K562 (cell line): ENCODE data around the gene NR6A1. TPM values are rescaled to one million over a fixed set of nuclear protein-coding genes. Genes with fewer than 3 reads are reported as not detected.

Experiments
- ATAC-seq: fragments of 200-7000 bp; cut with Tn5 transposase; 3 replicates; pipeline ENCODE4 v1.9.1; 2020; ENCODE audit warnings: moderate library complexity
- BruUV-seq: library from RNA; stranded (reverse); fragments of 400-500 nt; replicated peaks from 2 replicates; lab custom pipeline; 2021; lab: Mats Ljungman, UMichigan
- CTCF ChIA-PET: fragments of 300-600 bp; formaldehyde crosslinking; extraction: SDS; loops from one replicate; lab custom pipeline; 2021; ENCODE audit warnings: low intra/inter-chr PET ratio; lab: Yijun Ruan, JAX
- POLR2A ChIA-PET: fragments of 300-600, 350-650 bp; sonication (Branson Sonifier 250); formaldehyde crosslinking; extraction: SDS; loops from one replicate; lab custom pipeline; 2021; ENCODE audit warnings: antibody characterized with exemption, inconsistent platforms; lab: Yijun Ruan, JAX
- DNase-seq, 4 experiments: peaks; one replicate each; pipeline versions ENCODE4 v3.0.0 to v3.0.0-alpha.2; 2011 to 2018; ENCODE audit warnings: low spot score in 3 of 4, mixed read lengths in 3 of 4; ENCODE audit errors: extremely low read depth in 1 of 4
- FAIRE-seq: peaks from 2 replicates; lab custom pipeline; 2011; peaks lifted over from hg19 to GRCh38; lab: Jason Lieb, UNC
- H2AFZ ChIP-seq: 2 replicates; pipeline ENCODE4 v1.6.0; 2011; ENCODE audit warnings: low read depth, low read length, control low read depth, inconsistent platforms
- H3K27ac ChIP-seq: fragments of 200-600 bp; 3 replicates; pipeline ENCODE4 v1.8.0; 2011; ENCODE audit warnings: low read depth, mild to moderate bottlenecking, control low read depth, inconsistent platforms, low read length, moderate library complexity, mixed read lengths; ENCODE audit errors: extremely low read depth
- H3K27me3 ChIP-seq, 2 experiments: fragments of 300-600 bp in 1 of 2; 2 replicates in 1 of 2; 3 replicates in 1 of 2; pipeline versions ENCODE4 v1.6.0 to v1.8.0; 2011; ENCODE audit warnings: inconsistent platforms in 2 of 2, low read length in 2 of 2, mild to moderate bottlenecking in 1 of 2, mixed read lengths in 1 of 2, moderate library complexity in 1 of 2; ENCODE audit not compliant: control insufficient read depth in 2 of 2, insufficient read depth in 2 of 2
- H3K36me3 ChIP-seq: fragments of 300-600 bp; 3 replicates; pipeline ENCODE4 v1.8.0; 2011; ENCODE audit warnings: mild to moderate bottlenecking, low read length, inconsistent platforms; ENCODE audit not compliant: control insufficient read depth, insufficient read depth
- H3K4me1 ChIP-seq, 2 experiments: fragments of 200-600 bp in 1 of 2; replicated peaks in 1 of 2; 2 replicates in 1 of 2; 3 replicates in 1 of 2; pipeline versions ENCODE4 v1.5.1 to v1.8.0; 2011; ENCODE audit warnings: inconsistent platforms in 2 of 2, low read length in 2 of 2, mild to moderate bottlenecking in 1 of 2, mixed read lengths in 1 of 2, moderate library complexity in 1 of 2; ENCODE audit not compliant: control insufficient read depth in 2 of 2, insufficient read depth in 2 of 2
- H3K4me2 ChIP-seq: 2 replicates; pipeline ENCODE4 v1.6.1; 2011; ENCODE audit warnings: low read length, control low read depth, inconsistent platforms, mixed read lengths; ENCODE audit not compliant: insufficient read depth
- H3K4me3 ChIP-seq: fragments of 200-600 bp; sonication (generic), shearing (Covaris generic); 2 replicates; pipeline ENCODE4 v1.5.1; 2016; ENCODE audit warnings: control low read depth, inconsistent platforms
- H3K79me2 ChIP-seq: fragments of 200-600 bp; 3 replicates; pipeline ENCODE4 v1.8.0; 2011; ENCODE audit warnings: low read length, inconsistent platforms; ENCODE audit not compliant: control insufficient read depth, insufficient read depth
- H3K9ac ChIP-seq, 2 experiments: 2 replicates each; pipeline versions ENCODE4 v1.6.0 to v1.6.1; 2011; ENCODE audit warnings: low read depth in 2 of 2, low read length in 2 of 2, control low read depth in 1 of 2, inconsistent platforms in 1 of 2, mild to moderate bottlenecking in 1 of 2, mixed read lengths in 1 of 2; ENCODE audit not compliant: insufficient read depth in 1 of 2
- H3K9me1 ChIP-seq: one replicate; pipeline ENCODE4 v1.6.0; 2011; ENCODE audit warnings: inconsistent platforms, mild to moderate bottlenecking, low read length, moderate library complexity; ENCODE audit not compliant: control insufficient read depth, insufficient read depth
- H3K9me3 ChIP-seq: replicated peaks from 2 replicates; pipeline ENCODE4 v1.5.1; 2011; ENCODE audit warnings: low read depth, low read length, inconsistent platforms; ENCODE audit not compliant: control insufficient read depth, insufficient read depth
- H4K20me1 ChIP-seq: replicated peaks from 2 replicates; pipeline ENCODE4 v1.6.1; 2011; ENCODE audit warnings: low read length, inconsistent platforms, mixed read lengths; ENCODE audit not compliant: control insufficient read depth, insufficient read depth
- BMI1 ChIP-seq: fragments of 150-350 bp; IDR thresholded peaks from 2 replicates; pipeline ENCODE4 v1.6.1; 2014; ENCODE audit warnings: low read length
- GATAD2A ChIP-seq: fragments of 450-650 bp; IDR thresholded peaks from 2 replicates; pipeline ENCODE4 v1.6.1; 2017
- MTF1 ChIP-seq: fragments of 250-450 bp; sonication (Bioruptor Pico); IDR thresholded peaks from 2 replicates; pipeline ENCODE4 v1.9.0; 2021; ENCODE audit warnings: moderate library complexity, mild to moderate bottlenecking, inconsistent platforms, borderline replicate concordance
- PRMT5 ChIP-seq: sonication (generic); formaldehyde crosslinking; IDR thresholded peaks from 2 replicates; pipeline ENCODE4 v1.5.0; 2020; ENCODE audit warnings: missing genetic modification reagents
- SMAD4 ChIP-seq: fragments of 250-450 bp; sonication (Bioruptor Pico); conservative IDR thresholded peaks from 2 replicates; pipeline ENCODE4 v1.8.0; 2021; ENCODE audit warnings: inconsistent platforms, mild to moderate bottlenecking, moderate library complexity
- TCF3 ChIP-seq: sonication (generic); formaldehyde crosslinking; IDR thresholded peaks from 2 replicates; pipeline ENCODE4 v1.4.0; 2020; ENCODE audit warnings: mild to moderate bottlenecking, missing genetic modification reagents
- WGBS: fragments of 100-300 bp; shearing (Covaris generic); methylation state at CpG from one replicate; pipeline ENCODE4 v1.1.6; 2016; ENCODE audit warnings: low coverage, mixed read lengths; ENCODE audit not compliant: insufficient coverage; ENCODE audit errors: missing lambda C conversion rate; 5-methylcytosine and 5-hydroxymethylcytosine counted together
- in situ Hi-C: fragments of 300-500 bp; cut with MboI; formaldehyde crosslinking; loops from 4 replicates; pipeline ENCODE4 v1.15.0; 2018; ENCODE audit warnings: inconsistent platforms, mixed read lengths
- intact Hi-C: fragments of 100-400 bp; cut with micrococcal nuclease; formaldehyde crosslinking; loops from 2 replicates; pipeline ENCODE4 v1.14.2; 2022
- polyA plus RNA-seq, 8 experiments: library from polyadenylated mRNA; depleted of rRNA in 4 of 8; stranded (reverse) in 5 of 8; unstranded in 3 of 8; fragments of >200 nt; fragmentation: Nextera tagmentation in 2 of 8; fragmentation: Illumina TruSeq in 1 of 8; extraction: Ambion mirVana in 2 of 8; extraction: Trizol in 1 of 8; gene quantifications; 2 replicates each; pipeline versions ENCODE4 v1.2.1 to v1.2.3, GENCODE V29; 2011 to 2014; ENCODE audit warnings: inconsistent platforms in 1 of 8, missing spikeins in 1 of 8
- total RNA-seq, 7 experiments: library from RNA; depleted of rRNA in 6 of 7; stranded (reverse); fragments of >200 nt in 6 of 7; fragmentation: Illumina TruSeq in 2 of 7; extraction: Trizol in 2 of 7; gene quantifications; 2 replicates each; pipeline versions ENCODE4 v1.2.1 to v1.2.3, GENCODE V29; 2011 to 2021; ENCODE audit warnings: low replicate concordance in 1 of 7

Gene NR6A1
- total and polyA plus RNA-seq, 9 of the 15 experiments (the other 6 are each of a cell fraction or from before 2014, with no cell fraction given) = 9.7 to 55.4 (median 28.3) TPM

DNA sequence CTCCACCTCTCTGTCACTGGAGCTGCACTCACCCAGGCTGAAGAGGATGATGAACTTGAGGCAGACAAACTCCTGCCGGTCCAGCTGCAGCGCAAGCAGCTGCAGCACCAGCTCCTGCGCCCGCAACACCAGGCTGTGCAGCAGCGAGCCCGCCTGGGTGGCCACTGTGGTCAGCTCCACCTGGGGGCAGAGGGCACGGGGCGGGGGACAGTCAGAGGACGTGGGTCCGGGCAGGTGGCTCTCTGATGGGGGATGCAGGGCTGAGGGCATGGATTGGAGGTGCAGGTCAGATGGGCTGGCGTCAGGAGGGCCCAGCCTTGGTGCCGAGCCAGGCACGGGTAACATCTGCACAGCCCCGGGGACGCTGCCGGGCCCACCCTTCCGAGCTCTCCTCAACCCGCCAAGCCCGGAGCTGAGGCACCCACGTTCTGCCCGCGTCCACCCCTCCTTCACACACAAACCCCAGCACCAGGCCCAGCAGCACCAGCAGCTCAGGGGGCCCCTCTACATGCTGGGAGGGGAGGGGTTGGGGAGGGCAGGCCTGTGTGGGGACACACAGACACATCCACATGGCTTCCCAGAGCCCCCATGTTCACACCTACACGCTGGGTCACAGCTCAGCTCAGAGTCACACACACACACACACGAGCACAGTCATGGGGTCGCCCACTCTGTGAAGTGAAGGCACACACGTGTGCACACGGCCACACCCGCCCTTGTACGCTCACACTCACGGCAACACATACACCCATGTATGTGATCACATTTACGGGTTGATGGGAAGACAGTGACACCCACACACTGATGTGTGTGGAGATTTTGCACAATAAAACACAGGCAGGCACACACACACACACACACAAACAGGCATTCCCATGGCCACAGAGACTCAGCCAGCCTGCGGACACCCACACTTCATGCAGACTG is 279.8 kb downstream of the NR6A1 start:
- no peaks in the 10 kb centered on the region for H3K9me1 ChIP-seq
- ChIA-PET POLR2A (interaction anchor here (0.6 kb wide), 2 partner anchors 15 to 326 kb away, joined by 3 read pairs; no protein-coding TSS in a partner anchor), CTCF (no interaction called here)
- TF ChIP-seq SMAD4 (CRISPR knock-in tag) = no peak
- no peak for TF ChIP-seq MTF1
- no peak for TF ChIP-seq BMI1
- TF ChIP-seq TCF3 (CRISPR knock-in tag) = no peak
- TF ChIP-seq GATAD2A = no peak
- TF ChIP-seq PRMT5 (CRISPR knock-in tag) = no peak
- no peaks in the 10 kb centered on the region for H3K9me3 ChIP-seq
- no peaks in the 10 kb centered on the region for H3K79me2 ChIP-seq
- no TSS peak for BruUV-seq
- peaks cover 19 to 84% of the 10 kb centered on the region in 2 experiments for H3K27me3 ChIP-seq
- no peak overlapping the region for H3K4me2 ChIP-seq
- ATAC-seq = no peak
- DNase-seq = no peak
- no peak overlapping the region for H3K27ac ChIP-seq
- in situ Hi-C loops = no loop called here
- no peaks in the 10 kb centered on the region for H3K36me3 ChIP-seq
- H3K4me1 ChIP-seq = peaks cover 11 to 50% of the 10 kb centered on the region in 2 experiments; a peak in 3 of 5 replicates
- intact Hi-C loops = no loop called here
- no peak overlapping the region for H3K4me3 ChIP-seq
- FAIRE-seq = no peak
- H4K20me1 ChIP-seq = peaks cover 19% of the 10 kb centered on the region; the same call in 1 of the 2 replicates
- H2AFZ ChIP-seq = no peak overlapping the region
- no peak overlapping the region; a peak in 1 of 4 replicates for H3K9ac ChIP-seq
- WGBS = 12% methylated on average over 31 of the region's 32 CpGs
